CD4-positive, alpha-beta T cell treated with Interferon alpha-2 for 1 hour (primary cell): ENCODE measurements around the gene DNAI7.

ENCODE experiments used
- DNase-seq, 2 donors: peaks; one replicate each; pipeline ENCODE4 v3.0.0-alpha.2; 2020 to 2022

DNAI7 gene

DNA sequence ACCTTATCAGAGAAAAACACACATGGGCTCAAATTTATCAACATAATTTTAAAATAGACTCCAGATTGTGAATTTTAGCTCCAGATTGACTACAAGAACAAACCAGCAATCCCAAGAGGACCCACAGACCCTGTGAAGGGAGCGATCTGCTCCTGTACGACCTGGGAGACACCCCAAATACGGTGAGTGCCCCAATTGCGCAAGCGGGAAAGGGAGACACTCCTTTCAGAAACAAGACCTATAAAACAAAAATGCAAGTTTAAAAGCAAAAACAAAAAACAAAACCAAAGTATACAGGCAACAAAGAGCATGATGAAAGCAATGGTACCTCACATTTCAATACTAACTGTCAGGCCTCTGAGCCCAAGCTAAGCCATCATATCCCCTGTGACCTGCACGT lies 32.1 kb downstream of the DNAI7 start:
- DNase-seq, result no peak

DNA sequence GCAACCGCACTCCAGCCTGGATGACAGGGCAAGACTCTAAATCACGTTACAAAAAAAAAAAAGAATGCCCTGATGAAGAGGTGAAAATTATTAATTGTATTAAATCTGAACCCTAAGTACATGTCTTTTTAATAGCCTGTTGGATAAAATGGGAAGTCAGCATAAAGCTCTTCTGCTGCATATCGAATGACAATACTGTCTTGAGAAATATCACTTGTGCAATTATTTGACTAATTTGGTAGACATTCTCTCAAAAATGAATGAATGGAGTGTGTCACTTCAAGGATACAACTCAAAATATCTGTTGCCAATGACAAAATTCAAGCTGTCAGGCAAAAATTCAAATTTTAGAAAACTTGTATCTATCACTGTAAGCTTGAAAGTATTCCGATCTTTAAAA lies 38.9 kb downstream of the DNAI7 start:
- DNase-seq, result no peak

DNA sequence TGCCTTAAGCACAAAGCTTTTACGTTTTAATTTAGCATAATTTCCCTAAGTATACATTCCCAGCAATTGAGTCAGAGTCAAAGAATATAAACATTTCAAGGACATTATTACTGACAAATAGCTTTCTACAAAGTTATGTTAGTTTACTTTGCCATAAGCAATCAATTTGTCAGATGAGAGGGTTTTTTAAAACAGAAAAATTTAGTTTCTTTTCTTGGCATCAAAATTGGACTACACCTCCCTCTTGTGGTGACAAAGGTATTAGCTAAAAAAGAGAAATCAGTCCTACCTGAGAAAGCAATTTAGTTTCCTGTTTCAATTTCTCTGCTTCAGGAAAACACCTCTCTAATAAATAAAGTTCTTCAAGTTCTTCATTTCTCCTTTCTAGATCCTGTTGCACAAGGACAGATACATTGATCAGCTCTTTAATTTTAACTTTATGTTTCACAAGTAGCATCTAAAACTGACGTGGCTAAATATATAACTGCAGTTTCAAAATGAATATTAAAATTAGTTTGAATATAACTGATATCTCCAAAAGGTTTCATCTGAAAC lies 39.9 kb downstream of the DNAI7 start:
- peak in 1 of 2 donors; percentile 69 for DNase-seq

DNA sequence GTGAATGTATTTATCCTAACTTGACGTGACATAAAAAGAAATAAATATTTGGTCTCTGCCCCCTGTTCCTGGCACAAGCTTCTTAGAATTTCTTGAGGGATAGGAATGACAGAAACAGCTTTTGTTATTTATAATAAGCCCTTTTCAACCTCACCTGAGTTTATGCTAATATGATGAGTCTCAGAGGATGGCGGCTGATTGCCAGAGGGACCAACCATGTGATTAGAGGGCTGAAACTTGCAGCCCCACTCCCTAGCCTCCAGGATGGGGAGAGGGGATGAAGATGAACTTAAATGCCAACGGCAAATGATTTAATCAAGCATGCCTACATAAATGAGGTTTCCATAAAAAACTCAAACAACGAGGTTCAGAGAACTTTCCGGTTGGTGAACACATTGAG lies 42.9 kb downstream of the DNAI7 start:
- no peak for DNase-seq

DNA sequence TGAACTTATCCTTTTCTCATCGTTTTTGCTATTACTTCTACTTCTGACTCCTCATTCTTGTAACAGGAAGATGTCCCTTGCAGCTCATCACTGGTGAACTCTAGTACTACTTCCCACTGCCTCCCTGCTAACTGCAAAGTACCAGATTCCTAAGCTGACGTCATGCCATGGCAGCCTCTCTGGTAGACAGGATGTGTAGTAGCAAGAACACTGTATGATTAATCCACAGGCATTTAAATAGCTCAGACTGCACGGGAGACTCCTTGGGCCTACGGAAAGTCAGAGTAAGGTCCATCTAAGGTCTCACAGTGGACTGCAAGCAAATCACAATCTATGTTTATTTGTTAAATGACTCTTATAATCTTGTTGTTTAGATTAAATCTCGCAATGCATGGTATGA lies 43.5 kb downstream of the DNAI7 start:
- DNase-seq, result no peak

DNA sequence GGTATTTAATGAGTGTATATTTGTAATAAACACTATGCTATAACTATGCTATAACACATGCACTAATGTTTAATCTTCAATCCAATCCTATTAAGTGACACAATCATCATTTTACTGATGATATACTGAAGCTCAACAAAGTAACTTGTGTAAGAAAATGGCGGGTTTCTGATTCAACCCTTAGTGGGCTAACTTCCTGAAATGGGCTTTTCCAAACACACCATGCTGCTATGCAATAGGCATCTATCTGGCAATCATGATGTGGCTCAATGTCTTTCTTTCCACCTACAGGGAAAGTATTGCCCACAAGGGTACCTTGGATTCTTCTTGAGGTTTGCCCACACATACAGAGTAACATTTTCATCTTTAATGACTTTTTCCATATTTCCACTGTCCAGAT lies 48.3 kb downstream of the DNAI7 start:
- DNase-seq, result no peak

DNA sequence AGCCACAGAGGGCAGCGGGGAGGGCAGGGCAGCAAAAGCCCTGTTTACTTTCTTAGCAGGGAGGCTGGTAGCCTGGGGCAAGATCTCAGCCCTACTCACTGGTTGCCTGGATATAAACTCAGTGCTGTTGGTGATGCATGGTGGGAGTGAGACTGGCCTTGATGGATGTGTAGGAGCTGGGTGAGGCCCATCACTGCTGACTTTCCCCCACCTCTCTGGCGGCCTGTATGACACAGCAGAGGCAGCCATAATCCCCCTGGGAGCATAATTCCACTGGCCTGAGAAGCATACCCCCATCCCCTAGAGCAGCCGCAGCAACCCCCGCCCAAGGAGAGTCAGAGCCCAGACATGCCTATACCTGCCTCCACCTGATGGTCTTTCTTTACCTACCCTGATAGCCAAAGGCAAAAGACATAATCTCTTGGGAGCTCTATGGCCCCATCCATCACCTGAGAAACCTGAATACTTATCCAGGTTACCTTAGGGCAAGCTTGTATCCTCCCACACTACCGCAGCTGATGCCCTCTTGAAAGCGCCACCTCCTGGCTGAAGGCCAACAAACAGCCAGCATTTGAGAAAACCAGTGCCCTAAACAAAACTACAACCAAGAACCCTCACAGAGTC lies 59.3 kb downstream of the DNAI7 start:
- DNase-seq, result peak in 1 of 2 donors; percentile 8

DNA sequence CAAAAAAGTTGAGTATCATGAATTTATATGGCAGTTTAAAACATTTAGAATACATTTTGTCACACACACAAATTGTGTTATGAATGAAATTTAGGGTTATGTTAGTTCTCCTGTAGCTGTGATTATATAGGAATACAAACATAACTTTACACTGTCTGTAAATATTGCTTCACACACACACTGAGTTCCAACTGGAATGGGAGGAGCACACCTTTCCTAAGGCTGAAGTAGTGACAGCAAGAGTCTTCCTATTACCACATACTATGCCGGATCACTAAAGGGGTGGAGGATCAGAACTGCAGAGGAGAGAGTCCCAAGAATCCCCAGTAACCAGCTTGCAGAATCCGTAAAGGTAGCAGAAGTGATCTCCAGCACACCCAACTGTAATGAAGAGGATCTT lies 63.7 kb downstream of the DNAI7 start:
- no peak for DNase-seq

DNA sequence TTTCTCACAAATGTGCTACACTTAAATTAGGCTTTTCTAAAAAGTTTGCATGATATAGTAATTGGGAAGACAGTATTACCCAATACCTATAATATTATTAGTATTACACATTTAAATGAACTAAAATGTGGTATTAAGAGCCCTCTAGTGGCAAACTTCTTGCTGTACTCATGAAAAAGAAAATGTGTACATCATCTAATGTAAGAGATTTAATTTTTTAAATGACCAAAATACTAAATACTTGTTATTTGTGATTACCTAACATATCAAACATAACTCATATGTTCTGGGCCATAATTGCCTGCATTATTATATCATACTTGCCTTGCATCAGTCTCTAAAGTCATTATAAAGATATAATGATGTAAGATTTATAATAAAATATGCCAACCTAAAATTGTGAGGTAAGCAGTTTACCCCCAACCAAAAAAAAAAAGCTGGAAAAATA lies 64.2 kb downstream of the DNAI7 start:
- peak in 1 of 2 donors; percentile 68 for DNase-seq

DNA sequence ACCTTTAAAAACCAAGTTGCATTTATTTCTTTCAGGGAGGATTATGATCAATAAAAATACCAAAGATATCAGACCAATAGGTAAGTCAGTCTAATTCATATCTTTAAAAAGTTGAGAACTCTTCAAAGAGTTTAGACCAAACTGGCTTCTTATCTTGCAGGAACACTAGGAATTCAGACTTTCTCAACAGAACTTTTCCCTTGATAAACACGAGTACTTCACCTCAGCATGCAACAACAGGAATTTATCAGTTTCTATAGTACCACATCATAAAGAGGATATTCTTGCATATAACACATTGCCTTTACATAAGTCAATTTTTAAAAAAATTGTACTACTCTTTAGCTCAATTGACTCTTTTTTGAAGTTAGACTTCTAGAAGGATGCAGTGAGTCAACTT lies 68.2 kb downstream of the DNAI7 start:
- no peak for DNase-seq

DNA sequence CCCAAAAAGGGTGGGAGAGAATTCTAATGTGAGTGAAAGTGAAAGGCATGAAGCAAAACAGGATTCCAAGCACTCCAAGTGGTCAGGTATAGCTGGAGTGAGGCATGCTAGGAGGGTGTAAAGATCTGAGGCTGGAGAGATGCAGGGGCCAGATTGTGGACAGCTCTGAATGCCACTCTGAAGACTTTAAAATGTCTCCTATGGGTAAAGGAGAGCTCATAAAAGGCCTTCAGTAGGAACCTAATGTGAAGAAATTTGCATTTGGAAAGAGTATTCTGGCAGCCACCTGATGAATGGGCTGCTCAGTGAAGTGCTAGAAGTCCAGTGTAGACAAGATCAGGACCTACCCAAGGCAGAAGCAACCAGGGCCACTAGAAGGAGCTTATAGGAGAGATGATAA lies 68.9 kb downstream of the DNAI7 start:
- DNase-seq, result no peak

DNA sequence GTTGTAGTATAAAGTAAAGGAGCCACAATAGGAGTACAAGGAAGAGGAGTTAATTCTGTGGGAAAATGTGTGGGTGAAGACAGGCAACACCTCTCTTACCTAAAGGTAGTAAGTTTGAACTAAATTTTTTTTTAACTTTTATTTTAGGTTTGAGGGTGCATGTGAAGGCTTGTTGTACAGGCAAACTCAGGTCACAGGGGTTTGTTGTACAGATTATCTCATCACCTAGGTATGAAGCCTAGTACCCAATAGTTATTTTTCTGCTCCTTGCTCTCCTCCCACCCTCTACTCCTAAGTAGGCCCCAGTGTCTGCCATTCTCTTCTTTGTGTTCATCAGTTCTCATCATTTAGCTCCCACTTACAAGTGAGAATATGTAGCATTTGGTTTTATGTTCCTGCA lies 70.5 kb downstream of the DNAI7 start:
- no peak for DNase-seq

DNA sequence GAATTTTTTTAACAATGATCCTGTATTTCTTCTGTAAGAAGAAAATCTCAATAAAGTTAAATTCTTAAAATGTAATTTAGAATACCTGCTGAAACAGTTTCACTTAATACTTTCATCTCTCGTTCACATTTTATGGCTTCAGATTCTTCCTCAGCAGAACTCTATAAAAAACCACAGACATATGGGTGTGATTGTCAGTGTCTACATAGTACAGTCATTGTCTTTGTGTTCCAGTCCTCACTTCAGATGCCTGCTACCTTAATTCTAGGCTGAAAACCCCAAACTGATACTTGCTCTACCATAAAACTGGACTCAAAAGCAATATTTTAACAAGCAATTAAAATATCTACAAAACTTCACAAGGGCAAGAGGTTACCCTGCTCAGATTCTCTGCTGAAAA lies 71.8 kb downstream of the DNAI7 start:
- DNase-seq, result no peak

DNA sequence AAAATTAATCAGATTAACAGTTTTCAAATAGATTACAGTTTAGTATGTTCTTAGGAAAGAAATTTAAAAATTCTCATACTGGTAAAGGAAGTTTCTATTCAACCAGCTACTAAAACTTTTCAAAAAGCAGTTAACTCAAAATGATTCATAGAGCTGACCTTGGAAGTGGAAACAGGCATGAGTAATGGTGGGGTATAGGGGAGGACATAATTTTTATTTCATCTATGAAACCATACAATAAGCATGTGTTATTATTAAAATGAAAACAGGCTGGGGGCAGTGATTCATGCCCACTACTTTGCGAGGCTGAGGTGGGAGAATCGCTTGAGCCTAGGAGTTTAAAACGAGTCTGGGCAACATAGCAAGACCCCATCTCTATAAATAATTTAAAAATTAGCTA lies 73.0 kb downstream of the DNAI7 start:
- no peak for DNase-seq

DNA sequence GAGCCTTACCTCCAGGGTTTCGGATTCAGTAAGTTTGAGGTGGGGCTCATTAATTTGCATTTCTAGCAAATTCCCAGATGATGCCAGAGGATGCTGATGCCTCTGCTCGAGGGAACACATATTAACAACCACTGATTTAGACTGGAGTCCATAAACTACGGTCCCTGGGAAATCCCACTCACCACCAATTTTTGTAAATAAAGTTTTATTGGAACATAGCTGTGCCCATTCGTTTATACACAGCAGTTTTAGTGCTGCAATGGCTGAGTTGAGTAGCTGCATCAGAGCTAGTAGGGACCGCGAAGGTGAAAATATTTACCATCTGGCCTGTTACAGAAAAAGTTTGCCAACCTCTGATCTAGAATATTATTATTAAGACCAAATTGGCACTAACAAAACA lies 73.8 kb downstream of the DNAI7 start:
- no peak for DNase-seq

DNA sequence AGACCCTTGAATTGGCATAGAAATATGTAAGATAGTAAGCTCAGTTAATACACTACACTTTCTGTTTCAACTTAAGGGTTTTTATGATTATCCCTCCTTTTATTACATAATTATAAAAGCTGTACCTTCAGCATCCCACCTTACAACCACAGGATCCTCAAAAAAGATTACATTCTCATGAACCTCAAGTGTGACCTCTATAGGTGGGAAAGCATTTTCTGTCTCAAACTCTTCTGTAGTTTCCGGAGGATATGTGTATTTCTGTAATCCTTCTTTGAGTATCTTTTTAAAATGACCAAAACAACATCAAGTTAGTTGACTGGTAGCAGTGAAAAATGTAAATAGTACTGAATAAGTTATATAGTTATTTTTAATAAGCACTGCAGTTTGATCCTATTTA lies 75.9 kb downstream of the DNAI7 start:
- DNase-seq, result no peak

DNA sequence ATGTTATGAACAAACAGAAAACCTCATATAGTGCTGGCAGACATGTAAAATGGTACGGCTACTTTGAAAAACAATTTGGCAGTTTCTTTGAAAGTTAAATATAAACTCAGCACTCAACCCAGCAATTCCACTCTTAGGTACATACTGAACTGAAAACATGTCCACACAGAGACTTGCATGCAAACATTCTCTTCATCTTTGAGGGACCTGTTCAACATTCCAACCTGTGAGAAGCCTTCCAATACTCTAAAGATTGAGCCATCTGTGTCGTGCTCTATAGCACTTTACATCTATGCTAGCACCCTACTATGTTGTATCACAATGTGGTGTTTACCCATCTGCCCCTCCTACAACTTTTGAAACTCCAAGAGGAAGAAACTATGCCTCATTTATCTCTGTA lies 79.3 kb downstream of the DNAI7 start:
- DNase-seq, result no peak

DNA sequence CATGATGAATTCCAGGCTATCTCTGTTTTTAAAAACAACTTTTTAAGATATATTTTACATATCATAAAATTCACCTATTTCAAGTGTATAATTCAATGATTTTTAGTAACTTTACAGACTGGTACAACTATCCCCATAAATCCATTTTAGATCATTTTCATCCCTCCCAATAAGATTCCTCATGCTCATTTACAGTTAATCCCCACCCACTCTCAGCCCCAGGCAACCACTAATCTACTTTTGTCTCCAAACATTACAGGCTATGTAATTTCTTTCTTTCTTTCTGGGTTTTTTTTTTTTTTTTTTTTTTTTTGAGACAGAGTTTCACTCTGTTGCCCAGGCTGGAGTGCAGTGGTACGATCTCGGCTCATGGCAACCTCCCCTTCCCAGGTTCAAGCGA lies 81.3 kb downstream of the DNAI7 start:
- no peak for DNase-seq

DNA sequence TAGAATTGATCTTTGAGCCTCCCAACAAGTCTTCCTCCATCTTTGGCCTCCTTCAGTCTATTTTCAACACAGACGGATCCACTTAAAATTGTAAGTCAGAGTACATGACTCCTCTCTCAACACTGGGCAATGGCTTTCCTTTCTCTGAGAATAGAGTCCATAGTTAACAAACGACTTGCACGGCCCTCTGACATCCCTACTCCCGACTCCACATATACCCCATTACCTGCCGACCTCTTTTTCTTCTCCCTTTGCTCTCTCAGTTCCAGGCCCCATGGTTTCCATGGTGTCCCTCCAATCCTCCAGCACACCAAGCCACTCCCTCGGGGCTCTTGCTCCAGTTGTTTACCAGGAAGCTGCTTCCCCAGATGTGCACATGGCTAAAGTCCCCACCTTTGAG lies 84.7 kb downstream of the DNAI7 start:
- DNase-seq, result no peak

DNA sequence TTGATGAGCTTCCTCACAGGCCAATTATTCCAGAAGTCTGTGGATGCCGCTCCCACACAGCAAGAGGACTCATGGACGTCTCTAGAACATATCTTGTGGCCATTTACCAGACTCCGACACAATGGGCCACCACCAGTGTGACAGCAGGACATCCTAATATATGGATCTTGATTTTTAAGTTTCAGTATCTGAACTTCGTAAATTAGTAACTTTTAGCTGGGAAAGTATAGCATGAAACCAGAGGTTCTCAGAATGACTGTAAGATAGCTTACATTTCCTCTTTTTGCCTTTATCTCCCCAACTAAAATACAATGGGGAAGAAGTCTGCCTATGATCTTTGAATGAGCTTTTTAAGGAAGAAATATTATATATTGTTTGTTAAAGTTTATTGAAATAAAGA lies 87.0 kb downstream of the DNAI7 start:
- no peak for DNase-seq

DNA sequence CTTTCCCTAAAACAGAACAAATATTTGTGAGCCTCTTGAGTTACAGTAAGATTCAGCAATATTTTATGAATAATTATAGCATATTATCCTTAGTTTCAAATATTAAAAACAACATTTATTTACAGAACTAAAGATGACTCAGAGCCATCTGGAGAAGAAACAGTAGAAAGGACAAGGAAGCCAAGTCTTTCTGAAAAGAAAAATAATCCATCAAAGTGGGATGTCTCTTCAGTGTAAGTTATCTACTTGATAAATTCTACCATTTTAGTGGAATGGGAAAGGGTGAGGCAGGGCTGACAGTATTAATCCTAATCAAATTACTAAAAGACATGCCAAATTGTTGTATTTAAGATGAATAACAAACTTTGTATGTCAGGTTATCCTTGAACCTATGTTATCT lies 88.1 kb downstream of the DNAI7 start:
- DNase-seq, result no peak

DNA sequence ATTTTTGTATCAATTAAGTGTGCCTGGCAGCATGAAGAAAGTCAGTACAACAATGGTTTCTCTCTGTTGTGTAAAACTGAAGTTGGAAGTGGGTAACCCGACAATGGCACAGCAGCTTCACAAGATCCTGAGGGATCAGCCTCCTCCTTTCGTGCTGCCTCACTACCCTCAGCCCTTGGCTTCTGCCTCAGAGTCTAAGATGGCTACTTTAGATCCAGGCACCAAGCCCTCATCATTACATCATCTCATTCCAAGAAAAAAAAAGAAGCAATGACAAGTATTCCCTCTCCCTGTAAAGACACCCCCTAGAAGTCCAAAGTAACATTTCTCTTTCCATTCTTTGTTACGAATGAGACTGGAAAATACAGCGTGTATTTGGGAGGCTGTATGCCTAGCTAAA lies 92.6 kb downstream of the DNAI7 start:
- no peak for DNase-seq

DNA sequence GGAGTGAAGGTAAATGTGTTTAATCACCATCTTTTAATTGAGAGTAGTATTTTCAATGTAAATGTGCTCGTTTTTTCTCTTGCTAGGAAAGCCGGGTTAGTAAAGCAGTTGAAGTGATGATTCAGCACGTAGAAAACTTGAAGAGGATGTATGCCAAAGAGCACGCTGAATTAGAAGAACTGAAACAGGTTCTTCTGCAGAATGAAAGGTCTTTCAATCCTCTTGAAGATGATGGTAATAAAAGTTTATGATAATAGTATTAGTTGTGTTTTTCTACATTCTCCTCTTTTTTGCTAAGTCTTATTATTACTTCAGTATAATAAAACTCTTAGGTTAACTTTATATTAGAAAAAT lies 93.9 kb downstream of the DNAI7 start:
- DNase-seq, result no peak

DNA sequence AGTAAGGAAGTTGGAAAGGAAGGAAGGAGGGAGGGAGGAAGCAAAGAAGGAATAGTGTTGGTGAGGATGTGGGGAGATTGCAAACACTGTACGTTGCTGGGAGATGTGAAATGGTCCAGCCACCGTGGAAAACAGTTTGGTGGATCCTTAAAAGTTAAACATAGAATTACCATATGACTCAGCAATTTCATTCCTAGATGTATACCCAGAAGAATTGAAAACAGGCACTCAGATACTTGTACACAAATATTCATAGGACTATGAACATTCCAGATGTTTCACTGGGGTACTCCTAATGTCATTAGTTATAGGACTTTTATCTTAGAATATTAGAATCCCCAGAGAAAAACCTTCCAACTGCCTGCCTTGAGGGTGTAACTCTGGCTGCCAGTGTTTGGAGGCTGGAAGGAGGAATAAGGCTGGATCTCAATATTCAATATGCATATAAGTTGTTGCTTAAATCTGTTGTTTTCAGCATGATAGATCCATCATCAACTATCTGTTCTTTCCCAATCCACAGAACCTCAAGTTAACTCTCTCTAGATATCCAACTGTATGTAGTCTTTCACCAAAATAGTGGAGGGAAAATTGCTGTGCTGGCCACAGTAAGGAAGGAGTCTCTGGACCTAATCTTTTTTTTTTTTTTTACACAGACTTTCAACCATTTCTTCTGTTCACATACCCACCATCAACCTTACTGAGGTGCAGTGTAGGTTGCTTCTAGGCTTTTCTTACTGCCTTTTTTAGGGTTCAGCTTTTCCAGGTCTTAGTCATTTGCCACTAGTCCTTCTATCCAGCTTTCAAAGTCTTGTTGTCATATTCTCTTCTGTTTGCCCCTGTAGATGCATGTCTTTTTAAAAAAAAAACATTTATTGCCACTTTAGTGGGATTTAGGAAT lies 94.5 kb downstream of the DNAI7 start:
- DNase-seq, result no peak
